IPS-18c (cell line): ENCODE data around the gene STX5.
A peak's percentile ranks its signal among the peaks of the same experiment; 100 is the strongest.
"Not testable (repeated sequence)": the region's sequence is repeated elsewhere in the genome, so short reads cannot be mapped to it uniquely, and the experiment has no call there.

Experiments used
- H3K4me3 ChIP-seq: 2 replicates; pipeline ENCODE4 v1.7.0; 2013; ENCODE audit warnings: low read depth, mild to moderate bottlenecking, low read length, moderate library complexity; ENCODE audit not compliant: insufficient read depth
- H3K9me3 ChIP-seq: one replicate; pipeline ENCODE4 v1.6.1; 2013; ENCODE audit warnings: mild to moderate bottlenecking, low read length, moderate library complexity; ENCODE audit not compliant: control insufficient read depth, insufficient read depth

The STX5 gene

GRCh38 chr11:62770778-62771143 lies 61.1 kb downstream of the STX5 start:
- Histone ChIP-seq H3K4me3 (peak overlapping the region; percentile 79), H3K9me3 (no peaks in the 10 kb centered on the region)

GRCh38 chr11:62760867-62761227 lies 71.0 kb downstream of the STX5 start:
- H3K4me3 ChIP-seq, H3K9me3 ChIP-seq: not testable (repeated sequence)

DNA sequence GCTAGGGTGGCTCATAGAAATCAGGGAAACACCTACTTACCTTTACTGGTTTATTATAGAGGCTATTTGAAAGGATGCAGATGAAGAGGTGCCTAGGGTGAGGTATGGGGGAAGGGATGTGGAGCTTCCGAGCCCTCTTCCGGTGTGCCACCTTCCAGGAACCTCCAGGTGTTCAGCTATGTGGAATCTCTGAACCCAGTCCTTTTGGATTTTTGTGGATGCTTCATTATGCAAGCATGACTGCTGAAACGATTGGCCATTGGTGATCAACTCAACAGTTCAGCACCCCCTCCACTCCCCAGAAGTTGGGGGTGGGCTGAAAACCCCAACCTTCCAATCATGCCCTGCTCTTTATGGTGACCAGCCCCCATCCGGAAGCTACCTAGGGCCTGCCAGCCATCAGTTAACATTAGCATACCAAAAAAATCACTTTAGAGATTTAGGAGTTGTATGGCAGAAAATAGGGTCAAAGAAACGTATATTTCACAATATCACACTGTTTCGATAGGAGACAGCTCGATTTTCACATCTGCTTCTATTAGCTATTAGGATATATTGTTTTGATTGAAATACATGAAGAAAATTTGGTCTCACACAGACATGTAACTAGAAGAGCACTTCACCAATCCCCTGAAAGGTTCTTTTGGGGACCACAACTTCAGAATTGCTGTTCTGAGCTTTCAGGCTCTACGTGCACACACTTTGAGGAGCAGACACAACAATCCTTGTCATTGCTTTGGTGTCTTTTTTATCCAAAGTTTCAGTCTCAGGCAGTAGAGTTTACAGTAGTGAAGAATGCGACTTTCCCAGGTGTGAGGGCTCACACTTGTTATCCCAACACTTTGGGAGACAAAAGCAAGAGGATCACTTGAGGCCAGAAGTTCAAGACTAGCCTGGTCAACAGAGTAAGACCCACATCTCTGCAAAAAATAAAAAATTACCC lies 73.7 kb downstream of the STX5 start:
- Histone ChIP-seq H3K4me3 (peak overlapping the region; percentile 31; the same call in 1 of the 2 replicates), H3K9me3 (no peaks in the 10 kb centered on the region)
